GM12878 (cell line): ENCODE data around the gene ITSN2. TPM values are rescaled to one million over a fixed set of nuclear protein-coding genes. Genes with fewer than 3 reads are reported as not detected.

Source experiments
- ATAC-seq: fragments of 200-7000 bp; cut with Tn5 transposase; 3 replicates; pipeline ENCODE4 v1.9.1; 2020; ENCODE audit warnings: mild to moderate bottlenecking, moderate library complexity
- BruUV-seq: library from RNA; stranded (reverse); fragments of 400-500 nt; replicated peaks from 2 replicates; lab custom pipeline; 2021; lab: Mats Ljungman, UMichigan
- CTCF ChIA-PET: fragments of 300-600 bp; sonication (Branson Sonifier 250); formaldehyde crosslinking; extraction: SDS; loops from one replicate; lab custom pipeline; 2021; ENCODE audit warnings: inconsistent platforms; lab: Yijun Ruan, JAX
- POLR2A ChIA-PET: fragments of 350-600 bp; formaldehyde crosslinking; extraction: SDS; loops from one replicate; lab custom pipeline; 2021; ENCODE audit warnings: inconsistent platforms; lab: Charles Lee
- RAD21 ChIA-PET: fragments of 300-600 bp; sonication (Branson Sonifier 250); formaldehyde crosslinking; loops from one replicate; lab custom pipeline; 2023; ENCODE audit warnings: antibody characterized with exemption; ENCODE audit not compliant: unreplicated experiment; lab: Charles Lee
- SMC1A ChIA-PET: fragments of 300-600 bp; sonication (Branson Sonifier 250); formaldehyde crosslinking; loops from one replicate; lab custom pipeline; 2023; ENCODE audit not compliant: unreplicated experiment, uncharacterized antibody; lab: Charles Lee
- DNase-seq: peaks from one replicate; pipeline ENCODE4 v3.0.0-alpha.2; 2011; ENCODE audit warnings: low read depth, low spot score
- FAIRE-seq: peaks from 3 replicates; lab custom pipeline; 2011; peaks lifted over from hg19 to GRCh38; lab: Jason Lieb, UNC
- H2AFZ ChIP-seq: 2 replicates; pipeline ENCODE4 v1.6.0; 2011; ENCODE audit warnings: low read depth, low read length, control low read depth; ENCODE audit not compliant: control insufficient read depth
- H3K27ac ChIP-seq: 2 replicates; pipeline ENCODE4 v1.5.1; 2011; ENCODE audit warnings: control low read depth; ENCODE audit not compliant: control insufficient read depth, insufficient read depth
- H3K27me3 ChIP-seq, 2 experiments: replicated peaks in 1 of 2; 2 replicates each; pipeline versions ENCODE4 v1.6.0 to v1.6.1; 2011; ENCODE audit warnings: low read length in 1 of 2; ENCODE audit not compliant: control insufficient read depth in 2 of 2, insufficient read depth in 2 of 2
- H3K36me3 ChIP-seq, 2 experiments: 2 replicates each; pipeline ENCODE4 v1.5.1; 2011; ENCODE audit warnings: low read length in 1 of 2; ENCODE audit not compliant: control insufficient read depth in 2 of 2, insufficient read depth in 2 of 2
- H3K4me1 ChIP-seq: 2 replicates; pipeline ENCODE4 v1.6.1; 2011; ENCODE audit warnings: mild to moderate bottlenecking, low read length, moderate library complexity, mixed read lengths; ENCODE audit not compliant: control insufficient read depth, insufficient read depth
- H3K4me2 ChIP-seq: 2 replicates; pipeline ENCODE4 v1.6.0; 2011; ENCODE audit warnings: control low read depth; ENCODE audit not compliant: control insufficient read depth, insufficient read depth
- H3K4me3 ChIP-seq: fragments of 200-600 bp; sonication (generic); 2 replicates; pipeline ENCODE4 v1.5.1; 2016
- H3K79me2 ChIP-seq: 2 replicates; pipeline ENCODE4 v1.6.0; 2011; ENCODE audit warnings: low read length; ENCODE audit not compliant: control insufficient read depth, insufficient read depth
- H3K9ac ChIP-seq: 2 replicates; pipeline ENCODE4 v1.8.0; 2011; ENCODE audit warnings: low read length, control low read depth, mixed read lengths; ENCODE audit not compliant: control insufficient read depth, insufficient read depth
- H3K9me3 ChIP-seq: replicated peaks from 3 replicates; pipeline ENCODE4 v1.5.1; 2011; ENCODE audit warnings: mild to moderate bottlenecking, low read length; ENCODE audit not compliant: control insufficient read depth, insufficient read depth
- H4K20me1 ChIP-seq: 2 replicates; pipeline ENCODE4 v1.6.0; 2011; ENCODE audit not compliant: control insufficient read depth, insufficient read depth
- BMI1 ChIP-seq: fragments of 450-650 bp; IDR thresholded peaks from 2 replicates; pipeline ENCODE4 v1.6.1; 2016; ENCODE audit warnings: mild to moderate bottlenecking, moderate library complexity, borderline replicate concordance
- CHD2 ChIP-seq: IDR thresholded peaks from 2 replicates; pipeline ENCODE4 v1.6.1; 2011; ENCODE audit warnings: low read depth, low read length, improper control_type of control experiment, borderline replicate concordance
- IKZF1 ChIP-seq: fragments of 450-650 bp; conservative IDR thresholded peaks from 2 replicates; pipeline ENCODE4 v1.6.1; 2017; ENCODE audit warnings: antibody characterized with exemption, mild to moderate bottlenecking
- IRF4 ChIP-seq: IDR thresholded peaks from 2 replicates; pipeline ENCODE4 v1.6.1; 2011; ENCODE audit warnings: low read depth, low read length
- MTA2 ChIP-seq: fragments of 450-650 bp; IDR thresholded peaks from 2 replicates; pipeline ENCODE4 v1.6.1; 2016; ENCODE audit warnings: low read depth, mild to moderate bottlenecking, moderate library complexity
- MXI1 ChIP-seq: fragments of 150-350 bp; IDR thresholded peaks from 2 replicates; pipeline ENCODE4 v1.6.1; 2011; ENCODE audit warnings: low read depth, mild to moderate bottlenecking, inconsistent platforms, low read length, improper control_type of control experiment
- NFYB ChIP-seq: IDR thresholded peaks from 2 replicates; pipeline ENCODE4 v1.6.1; 2011; ENCODE audit warnings: low read depth, mild to moderate bottlenecking, low read length, improper control_type of control experiment, moderate library complexity; ENCODE audit not compliant: insufficient read depth
- RFX5 ChIP-seq: IDR thresholded peaks from 2 replicates; pipeline ENCODE4 v1.6.1; 2011; ENCODE audit warnings: low read depth, low read length, improper control_type of control experiment
- ZBTB33 ChIP-seq: fragments of 450-650 bp; IDR thresholded peaks from 2 replicates; pipeline ENCODE4 v1.6.1; 2017; ENCODE audit warnings: mild to moderate bottlenecking
- ZNF24 ChIP-seq: fragments of 450-650 bp; IDR thresholded peaks from 2 replicates; pipeline ENCODE4 v1.6.1; 2017; ENCODE audit warnings: antibody characterized with exemption, mild to moderate bottlenecking
- ZNF384 ChIP-seq: IDR thresholded peaks from 2 replicates; pipeline ENCODE4 v1.6.1; 2012; ENCODE audit warnings: low read depth, mild to moderate bottlenecking, low read length, improper control_type of control experiment, borderline replicate concordance
- WGBS: methylation state at CpG from one replicate; pipeline ENCODE4 v1.1.6; 2016; ENCODE audit warnings: low lambda C conversion rate; ENCODE audit not compliant: insufficient replicate concordance, insufficient coverage; ENCODE audit errors: missing lambda C conversion rate; 5-methylcytosine and 5-hydroxymethylcytosine counted together
- in situ Hi-C: fragments of 300-500 bp; cut with MboI; formaldehyde crosslinking; loops from 9 replicates; pipeline ENCODE4 v1.14.3; 2018; ENCODE audit warnings: mixed read lengths
- intact Hi-C: fragments of 100-400 bp; cut with micrococcal nuclease; formaldehyde crosslinking; loops from one replicate; pipeline ENCODE4 v1.14.2; 2022; ENCODE audit not compliant: unreplicated experiment
- polyA plus RNA-seq, 11 experiments: library from polyadenylated mRNA; depleted of rRNA in 4 of 11; unstranded in 6 of 11; stranded (reverse) in 5 of 11; fragments of >200 nt; fragmentation: Nextera tagmentation in 4 of 11; fragmentation: Illumina TruSeq in 1 of 11; extraction: Ambion mirVana in 4 of 11; extraction: Trizol in 1 of 11; gene quantifications; 1 replicate in 1 of 11; 2 replicates in 10 of 11; pipeline versions ENCODE4 v1.2.1 to v1.2.3, GENCODE V29; 2011 to 2016; ENCODE audit warnings: inconsistent platforms in 2 of 11, missing spikeins in 2 of 11, low read depth in 1 of 11
- total RNA-seq, 4 experiments: library from RNA; depleted of rRNA in 3 of 4; stranded (reverse); fragments of >200 nt in 3 of 4; fragmentation: Illumina TruSeq in 1 of 4; extraction: Trizol in 1 of 4; gene quantifications; 2 replicates each; pipeline versions ENCODE4 v1.2.1 to v1.2.3, GENCODE V29; 2013 to 2021
- TF ChIP-seq, protein P1 (sequence below): IDR thresholded peaks from 2 replicates; pipeline ENCODE4 v1.6.1; 2011; ENCODE audit warnings: borderline replicate concordance, low read depth, mild to moderate bottlenecking, moderate library complexity, mixed read lengths, low read length; ENCODE audit not compliant: insufficient read depth; ENCODE audit errors: extremely low read length
- TF ChIP-seq, protein P2 (sequence below): fragments of 450-650 bp; IDR thresholded peaks from 2 replicates; pipeline ENCODE4 v1.6.1; 2017; ENCODE audit warnings: antibody characterized with exemption, mild to moderate bottlenecking, moderate library complexity

The ITSN2 gene
- total and polyA plus RNA-seq, 10 of the 15 experiments (the other 5 are each of a cell fraction or from before 2014, with no cell fraction given) = 20.5 to 80.0 (median 54.7) TPM

GRCh38 chr2:24205131-24205530, 155.2 kb downstream of the ITSN2 start:
- ATAC-seq (no peak), FAIRE-seq (no peak)
- RAD21 ChIA-PET = no interaction called here
- Histone ChIP-seq H3K9ac (no peak overlapping the region), H3K36me3 (peaks cover 10 to 23% of the 10 kb centered on the region in 2 experiments), H3K4me1 (no peaks in the 10 kb centered on the region), H3K9me3 (no peaks in the 10 kb centered on the region), H4K20me1 (no peaks in the 10 kb centered on the region), H3K4me3 (no peak overlapping the region)
- TF ChIP-seq IKZF1 = no peak
- TF ChIP-seq IRF4 = no peak
- no peak for TF ChIP-seq MTA2
- TF ChIP-seq ZNF24 = no peak
- no peak for TF ChIP-seq CHD2
- TF ChIP-seq ZBTB33 = no peak
- no peak for TF ChIP-seq RFX5
- TF ChIP-seq, all 136 proteins: peak for 0
- 97% methylated on average over 4 of the region's 4 CpGs for WGBS
- Histone ChIP-seq H3K27ac (no peak overlapping the region), H2AFZ (no peak overlapping the region), H3K27me3 (no peaks in the 10 kb centered on the region), H3K79me2 (no peaks in the 10 kb centered on the region), H3K4me2 (no peak overlapping the region)
- CTCF ChIA-PET = no interaction called here
- BruUV-seq = no TSS peak
- POLR2A ChIA-PET = no interaction called here
- intact Hi-C loops = no loop called here
- no peak for DNase-seq
- in situ Hi-C loops = no loop called here
- SMC1A ChIA-PET = interaction anchor here (0.9 to 1.2 kb wide), 2 partner anchors 10 to 44 kb away, joined by 3 read pairs; no protein-coding TSS in a partner anchor

- intact Hi-C loops = no loop called here
- Histone ChIP-seq H2AFZ (no peak overlapping the region), H3K36me3 (peaks cover 9 to 22% of the 10 kb centered on the region in 2 experiments), H3K79me2 (no peaks in the 10 kb centered on the region), H3K4me2 (no peak overlapping the region), H3K4me1 (no peaks in the 10 kb centered on the region), H3K4me3 (no peak overlapping the region), H3K27ac (no peak overlapping the region), H4K20me1 (no peaks in the 10 kb centered on the region), H3K9me3 (no peaks in the 10 kb centered on the region), H3K27me3 (no peaks in the 10 kb centered on the region), H3K9ac (no peak overlapping the region)
- BruUV-seq = no TSS peak
- ChIA-PET CTCF (no interaction called here), SMC1A (no interaction called here), POLR2A (no interaction called here), RAD21 (no interaction called here)
- in situ Hi-C loops = no loop called here
- no peak for ATAC-seq
- no peak for DNase-seq
- no peak for FAIRE-seq
- WGBS = 98% methylated on average over 12 of the region's 12 CpGs
- TF ChIP-seq ZNF384 (no peak), BMI1 (no peak), NFYB (no peak), MXI1 (no peak)
- TF ChIP-seq, protein P1, sequence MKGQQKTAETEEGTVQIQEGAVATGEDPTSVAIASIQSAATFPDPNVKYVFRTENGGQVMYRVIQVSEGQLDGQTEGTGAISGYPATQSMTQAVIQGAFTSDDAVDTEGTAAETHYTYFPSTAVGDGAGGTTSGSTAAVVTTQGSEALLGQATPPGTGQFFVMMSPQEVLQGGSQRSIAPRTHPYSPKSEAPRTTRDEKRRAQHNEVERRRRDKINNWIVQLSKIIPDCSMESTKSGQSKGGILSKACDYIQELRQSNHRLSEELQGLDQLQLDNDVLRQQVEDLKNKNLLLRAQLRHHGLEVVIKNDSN = no peak
- TF ChIP-seq, protein P2, sequence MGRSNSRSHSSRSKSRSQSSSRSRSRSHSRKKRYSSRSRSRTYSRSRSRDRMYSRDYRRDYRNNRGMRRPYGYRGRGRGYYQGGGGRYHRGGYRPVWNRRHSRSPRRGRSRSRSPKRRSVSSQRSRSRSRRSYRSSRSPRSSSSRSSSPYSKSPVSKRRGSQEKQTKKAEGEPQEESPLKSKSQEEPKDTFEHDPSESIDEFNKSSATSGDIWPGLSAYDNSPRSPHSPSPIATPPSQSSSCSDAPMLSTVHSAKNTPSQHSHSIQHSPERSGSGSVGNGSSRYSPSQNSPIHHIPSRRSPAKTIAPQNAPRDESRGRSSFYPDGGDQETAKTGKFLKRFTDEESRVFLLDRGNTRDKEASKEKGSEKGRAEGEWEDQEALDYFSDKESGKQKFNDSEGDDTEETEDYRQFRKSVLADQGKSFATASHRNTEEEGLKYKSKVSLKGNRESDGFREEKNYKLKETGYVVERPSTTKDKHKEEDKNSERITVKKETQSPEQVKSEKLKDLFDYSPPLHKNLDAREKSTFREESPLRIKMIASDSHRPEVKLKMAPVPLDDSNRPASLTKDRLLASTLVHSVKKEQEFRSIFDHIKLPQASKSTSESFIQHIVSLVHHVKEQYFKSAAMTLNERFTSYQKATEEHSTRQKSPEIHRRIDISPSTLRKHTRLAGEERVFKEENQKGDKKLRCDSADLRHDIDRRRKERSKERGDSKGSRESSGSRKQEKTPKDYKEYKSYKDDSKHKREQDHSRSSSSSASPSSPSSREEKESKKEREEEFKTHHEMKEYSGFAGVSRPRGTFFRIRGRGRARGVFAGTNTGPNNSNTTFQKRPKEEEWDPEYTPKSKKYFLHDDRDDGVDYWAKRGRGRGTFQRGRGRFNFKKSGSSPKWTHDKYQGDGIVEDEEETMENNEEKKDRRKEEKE = no peak
Observed at GRCh38 chr2:24204505-24204904, 155.8 kb downstream of the ITSN2 start.
